ENCODE results near the gene KRTAP2-4.

Gene KRTAP2-4

GRCh38 chr17:41029633-41030245 lies 35.9 kb downstream of the KRTAP2-4 start, which contains the start of gene KRTAP1-4:
Gene KRTAP1-4 (minus strand): TSS chr17:41030195. CDS start chr17:41030078, 117 bp downstream.
- TF ChIP-seq CTCF (IDR thresholded peaks at IDR 0.05; ENCODE audit: insufficient read depth, low read length, poor library complexity, severe bottlenecking) = no peak
- H3K27me3 ChIP-seq (replicated peaks; ENCODE audit: control insufficient read depth, insufficient read depth, low read length) = no peaks in the 10 kb centered on the region

GRCh38 chr17:41026715-41027471 lies 38.8 kb downstream of the KRTAP2-4 start, which contains the start of gene KRTAP1-5:
Gene KRTAP1-5 (minus strand): TSS chr17:41027208. CDS start chr17:41027155, 53 bp downstream.
- no peak within 1 kb of the TSS for H3K4me3 ChIP-seq (replicated peaks; ENCODE audit: low read depth, low read length)
- no peak for DNase-seq (ENCODE audit: extremely low read depth, insufficient read length)
- no peaks in the 10 kb centered on the region for H3K36me3 ChIP-seq (ENCODE audit: control insufficient read depth, insufficient read depth, low read length)
- no peak for TF ChIP-seq CTCF (IDR thresholded peaks at IDR 0.05; ENCODE audit: insufficient read depth, low read length, poor library complexity, severe bottlenecking)
- no peaks in the 10 kb centered on the region for H3K27me3 ChIP-seq (replicated peaks; ENCODE audit: control insufficient read depth, insufficient read depth, low read length)

More at GRCh38 chr17:41029633-41030245, 35.9 kb downstream of the KRTAP2-4 start, which contains the start of gene KRTAP1-4:
- DNase-seq (ENCODE audit: extremely low read depth, insufficient read length) = no peak
- no peak within 1 kb of the TSS for H3K4me3 ChIP-seq (replicated peaks; ENCODE audit: low read depth, low read length)
- H3K36me3 ChIP-seq (ENCODE audit: control insufficient read depth, insufficient read depth, low read length) = no peaks in the 10 kb centered on the region

GRCh38 chr17:41024697-41025096 lies 41.0 kb downstream of the KRTAP2-4 start:
- Histone ChIP-seq H3K36me3 (ENCODE audit: control insufficient read depth, insufficient read depth, low read length) (no peaks in the 10 kb centered on the region), H3K4me3 (replicated peaks; ENCODE audit: low read depth, low read length) (no peak overlapping the region), H3K27me3 (replicated peaks; ENCODE audit: control insufficient read depth, insufficient read depth, low read length) (no peaks in the 10 kb centered on the region)
- DNase-seq (ENCODE audit: extremely low read depth, insufficient read length) = no peak
- TF ChIP-seq CTCF (IDR thresholded peaks at IDR 0.05; ENCODE audit: insufficient read depth, low read length, poor library complexity, severe bottlenecking) = no peak

- H3K4me3 ChIP-seq (replicated peaks; ENCODE audit: low read depth, low read length) = no peak overlapping the region
- DNase-seq (ENCODE audit: extremely low read depth, insufficient read length) = no peak
These were observed 45.3 kb downstream of the KRTAP2-4 start for GRCh38 chr17:41020336-41020735.

GRCh38 chr17:41019415-41019814 lies 46.3 kb downstream of the KRTAP2-4 start:
- DNase-seq (ENCODE audit: extremely low read depth, insufficient read length) = no peak
- H3K4me3 ChIP-seq (replicated peaks; ENCODE audit: low read depth, low read length) = no peak overlapping the region
- no peaks in the 10 kb centered on the region for H3K27me3 ChIP-seq (replicated peaks; ENCODE audit: control insufficient read depth, insufficient read depth, low read length)
- H3K36me3 ChIP-seq (ENCODE audit: control insufficient read depth, insufficient read depth, low read length) = no peaks in the 10 kb centered on the region
- TF ChIP-seq CTCF (IDR thresholded peaks at IDR 0.05; ENCODE audit: insufficient read depth, low read length, poor library complexity, severe bottlenecking) = no peak

More at GRCh38 chr17:41020336-41020735, 45.3 kb downstream of the KRTAP2-4 start:
- Histone ChIP-seq H3K27me3 (replicated peaks; ENCODE audit: control insufficient read depth, insufficient read depth, low read length) (no peaks in the 10 kb centered on the region), H3K36me3 (ENCODE audit: control insufficient read depth, insufficient read depth, low read length) (no peaks in the 10 kb centered on the region)
- no peak for TF ChIP-seq CTCF (IDR thresholded peaks at IDR 0.05; ENCODE audit: insufficient read depth, low read length, poor library complexity, severe bottlenecking)

Measured in GM06990 (cell line).